ENCODE results near the gene PDGFA. TPM values are rescaled to one million over a fixed set of nuclear protein-coding genes. Genes with fewer than 3 reads are reported as not detected.

PDGFA gene
- total RNA-seq, 4 donors from 2014 or later, result 5.1 to 13.5 (median 8.5) TPM

GRCh38 chr7:527723-528122, 8.1 kb upstream of the PDGFA start:
- Histone ChIP-seq H3K36me3 (no peaks in the 10 kb centered on the region), H3K4me3 (no peak overlapping the region), H3K4me1 (peaks cover 1 to 12% (median 8%) of the 10 kb centered on the region in 3 donors), H3K27me3 (peaks cover 0 to 77% (median 3%) of the 10 kb centered on the region in 4 donors), H3K9me3 (no peaks in the 10 kb centered on the region), H3K27ac (no peak overlapping the region)
- 80 to 91% methylated on average over 4 of the region's 4 CpGs for WGBS, 2 donors
- no peak for DNase-seq
- intact Hi-C loops (cut with DNase I), result no loop called here
- TF ChIP-seq CTCF (IDR thresholded peaks at IDR 0.05) (no peak), POLR2A (IDR thresholded peaks at IDR 0.05) (no peak)

GRCh38 chr7:526460-527034, 6.9 kb upstream of the PDGFA start:
- H3K27me3 ChIP-seq, result peaks cover 0 to 78% (median 9%) of the 10 kb centered on the region in 4 donors

GRCh38 chr7:525740-526139, 6.1 kb upstream of the PDGFA start:
- H3K9me3 ChIP-seq, result no peaks in the 10 kb centered on the region
- intact Hi-C loops (cut with DNase I), result no loop called here

More at GRCh38 chr7:526460-527034, 6.9 kb upstream of the PDGFA start:
- H3K9me3 ChIP-seq, result no peaks in the 10 kb centered on the region
- H3K4me3 ChIP-seq, result no peak overlapping the region
- TF ChIP-seq POLR2A (IDR thresholded peaks at IDR 0.05) (no peak), CTCF (IDR thresholded peaks at IDR 0.05) (no peak)
- intact Hi-C loops (cut with DNase I), result no loop called here
- no peaks in the 10 kb centered on the region for H3K36me3 ChIP-seq
- H3K4me1 ChIP-seq, result peaks cover 13 to 24% (median 19%) of the 10 kb centered on the region in 3 donors
- no peak for DNase-seq
- H3K27ac ChIP-seq, result no peak overlapping the region
- WGBS, 2 donors, result 66 to 80% methylated on average over 1 to 6 of the region's 22 CpGs

GRCh38 chr7:524800-525199, 5.2 kb upstream of the PDGFA start:
- H3K9me3 ChIP-seq, result no peaks in the 10 kb centered on the region
- no peaks in the 10 kb centered on the region for H3K36me3 ChIP-seq
- peaks cover 26 to 42% (median 34%) of the 10 kb centered on the region in 3 donors for H3K4me1 ChIP-seq
- H3K27me3 ChIP-seq, result peaks cover 0 to 81% (median 13%) of the 10 kb centered on the region in 4 donors
- no peak overlapping the region for H3K27ac ChIP-seq
- no peak for DNase-seq
- TF ChIP-seq POLR2A (IDR thresholded peaks at IDR 0.05) (no peak), CTCF (IDR thresholded peaks at IDR 0.05) (no peak)
- 91 to 95% methylated on average over 4 to 9 of the region's 9 CpGs for WGBS, 2 donors
- H3K4me3 ChIP-seq, result no peak overlapping the region
- intact Hi-C loops (cut with DNase I), result no loop called here

More at GRCh38 chr7:525740-526139, 6.1 kb upstream of the PDGFA start:
- TF ChIP-seq CTCF (IDR thresholded peaks at IDR 0.05) (no peak), POLR2A (IDR thresholded peaks at IDR 0.05) (no peak)
- H3K4me3 ChIP-seq, result no peak overlapping the region
- peaks cover 21 to 32% (median 28%) of the 10 kb centered on the region in 3 donors for H3K4me1 ChIP-seq
- 49 to 56% methylated on average over 6 to 10 of the region's 12 CpGs for WGBS, 2 donors
- peaks cover 0 to 81% (median 13%) of the 10 kb centered on the region in 4 donors for H3K27me3 ChIP-seq
- H3K27ac ChIP-seq, result no peak overlapping the region
- H3K36me3 ChIP-seq, result no peaks in the 10 kb centered on the region
- no peak for DNase-seq

GRCh38 chr7:523347-524336, 4.0 kb upstream of the PDGFA start:
- H3K27ac ChIP-seq, result no peak overlapping the region
- no peaks in the 10 kb centered on the region for H3K36me3 ChIP-seq
- TF ChIP-seq POLR2A (IDR thresholded peaks at IDR 0.05) (no peak), CTCF (IDR thresholded peaks at IDR 0.05) (no peak)
- intact Hi-C loops (cut with DNase I), result no loop called here
- no peak for DNase-seq
- 77 to 87% methylated on average over 16 to 21 of the region's 28 CpGs for WGBS, 2 donors
- peaks cover 29 to 48% (median 34%) of the 10 kb centered on the region in 3 donors for H3K4me1 ChIP-seq
- no peaks in the 10 kb centered on the region for H3K9me3 ChIP-seq
- H3K27me3 ChIP-seq, result peaks cover 0 to 78% (median 13%) of the 10 kb centered on the region in 4 donors
- H3K4me3 ChIP-seq, result no peak overlapping the region

Data from esophagus squamous epithelium (tissue), 5 donors.